ENCODE data around the gene ENPP4.

Gene ENPP4

GRCh38 chr6:46097366-46097765 lies 32.4 kb upstream of the ENPP4 start:
- TF ChIP-seq TAF1 (IDR thresholded peaks at IDR 0.05; ENCODE audit: borderline replicate concordance, insufficient read depth, low read length) (no peak), FOXP2 (optimal IDR thresholded peaks at IDR 0.05; ENCODE audit: borderline replicate concordance, extremely low read depth, extremely low read length, insufficient read depth) (no peak), REST (IDR thresholded peaks at IDR 0.05; ENCODE audit: insufficient read depth in 1 of 2, low read depth in 2 of 2, low read length in 2 of 2) (no peak), SIN3A (IDR thresholded peaks at IDR 0.05; ENCODE audit: borderline replicate concordance, insufficient read depth, low read length) (no peak), POLR2AphosphoS5 (IDR thresholded peaks at IDR 0.05; ENCODE audit: low read depth, low read length) (no peak)

GRCh38 chr6:46098678-46099077 lies 31.1 kb upstream of the ENPP4 start:
- no peak for TF ChIP-seq POLR2AphosphoS5 (IDR thresholded peaks at IDR 0.05; ENCODE audit: low read depth, low read length)

GRCh38 chr6:46099952-46100351 lies 29.8 kb upstream of the ENPP4 start:
- TF ChIP-seq SIN3A (IDR thresholded peaks at IDR 0.05; ENCODE audit: borderline replicate concordance, insufficient read depth, low read length), result no peak

GRCh38 chr6:46102123-46102522 lies 27.7 kb upstream of the ENPP4 start:
- no peak for TF ChIP-seq TAF1 (IDR thresholded peaks at IDR 0.05; ENCODE audit: borderline replicate concordance, insufficient read depth, low read length)
- TF ChIP-seq SIN3A (IDR thresholded peaks at IDR 0.05; ENCODE audit: borderline replicate concordance, insufficient read depth, low read length), result no peak
- TF ChIP-seq POLR2AphosphoS5 (IDR thresholded peaks at IDR 0.05; ENCODE audit: low read depth, low read length), result no peak

- no peak for TF ChIP-seq TAF1 (IDR thresholded peaks at IDR 0.05; ENCODE audit: borderline replicate concordance, insufficient read depth, low read length)
- TF ChIP-seq FOXP2 (optimal IDR thresholded peaks at IDR 0.05; ENCODE audit: borderline replicate concordance, extremely low read depth, extremely low read length, insufficient read depth), result no peak
- no peak for TF ChIP-seq REST (IDR thresholded peaks at IDR 0.05; ENCODE audit: insufficient read depth in 1 of 2, low read depth in 2 of 2, low read length in 2 of 2)
- TF ChIP-seq SIN3A (IDR thresholded peaks at IDR 0.05; ENCODE audit: borderline replicate concordance, insufficient read depth, low read length), result no peak
- TF ChIP-seq POLR2AphosphoS5 (IDR thresholded peaks at IDR 0.05; ENCODE audit: low read depth, low read length), result no peak
These were observed 26.2 kb upstream of the ENPP4 start for GRCh38 chr6:46103441-46104115.

- TF ChIP-seq SIN3A (IDR thresholded peaks at IDR 0.05; ENCODE audit: borderline replicate concordance, insufficient read depth, low read length) (no peak), POLR2AphosphoS5 (IDR thresholded peaks at IDR 0.05; ENCODE audit: low read depth, low read length) (no peak), TAF1 (IDR thresholded peaks at IDR 0.05; ENCODE audit: borderline replicate concordance, insufficient read depth, low read length) (no peak), REST (IDR thresholded peaks at IDR 0.05; ENCODE audit: insufficient read depth in 1 of 2, low read depth in 2 of 2, low read length in 2 of 2) (no peak), FOXP2 (optimal IDR thresholded peaks at IDR 0.05; ENCODE audit: borderline replicate concordance, extremely low read depth, extremely low read length, insufficient read depth) (no peak)
These were observed 25.6 kb upstream of the ENPP4 start for GRCh38 chr6:46104209-46104608.

GRCh38 chr6:46105568-46105967 lies 24.2 kb upstream of the ENPP4 start:
- TF ChIP-seq FOXP2 (optimal IDR thresholded peaks at IDR 0.05; ENCODE audit: borderline replicate concordance, extremely low read depth, extremely low read length, insufficient read depth) (no peak), SIN3A (IDR thresholded peaks at IDR 0.05; ENCODE audit: borderline replicate concordance, insufficient read depth, low read length) (no peak), POLR2AphosphoS5 (IDR thresholded peaks at IDR 0.05; ENCODE audit: low read depth, low read length) (no peak), TAF1 (IDR thresholded peaks at IDR 0.05; ENCODE audit: borderline replicate concordance, insufficient read depth, low read length) (no peak), REST (IDR thresholded peaks at IDR 0.05; ENCODE audit: insufficient read depth in 1 of 2, low read depth in 2 of 2, low read length in 2 of 2) (no peak)
